Effector memory CD4-positive, alpha-beta T cell (primary cell): ENCODE results near the gene IGF2.

Experiments
- DNase-seq, 3 donors: peaks; one replicate each; pipeline ENCODE4 v3.0.0-alpha.2; 2020
- H3K27ac ChIP-seq: 2 replicates; pipeline ENCODE4 v1.7.0; 2013; ENCODE audit warnings: mild to moderate bottlenecking, low read length, moderate library complexity; ENCODE audit not compliant: insufficient read depth, poor library complexity, severe bottlenecking
- H3K27me3 ChIP-seq: replicated peaks from 2 replicates; pipeline ENCODE4 v1.7.0; 2013; ENCODE audit warnings: mild to moderate bottlenecking, low read length; ENCODE audit not compliant: insufficient read depth, control insufficient read depth, poor library complexity, severe bottlenecking
- H3K36me3 ChIP-seq: 2 replicates; pipeline ENCODE4 v1.7.0; 2013; ENCODE audit warnings: mild to moderate bottlenecking, low read length, moderate library complexity; ENCODE audit not compliant: control insufficient read depth, insufficient read depth
- H3K4me1 ChIP-seq: 2 replicates; pipeline ENCODE4 v1.7.0; 2013; ENCODE audit warnings: low read length, mild to moderate bottlenecking; ENCODE audit not compliant: control insufficient read depth, insufficient read depth, poor library complexity, severe bottlenecking
- H3K4me3 ChIP-seq: 2 replicates; pipeline ENCODE4 v1.7.0; 2013; ENCODE audit warnings: low read length, low read depth, mild to moderate bottlenecking; ENCODE audit not compliant: insufficient read depth, poor library complexity, severe bottlenecking
- H3K9me3 ChIP-seq: 2 replicates; pipeline ENCODE4 v1.7.0; 2013; ENCODE audit warnings: mild to moderate bottlenecking, low read length, moderate library complexity; ENCODE audit not compliant: control insufficient read depth

IGF2 gene

GRCh38 chr11:2102883-2103213 lies 36.3 kb downstream of the IGF2 start:
- Histone ChIP-seq H3K27me3 (no peaks in the 10 kb centered on the region), H3K4me3 (no peak overlapping the region), H3K9me3 (no peaks in the 10 kb centered on the region), H3K36me3 (no peaks in the 10 kb centered on the region), H3K27ac (no peak overlapping the region), H3K4me1 (no peaks in the 10 kb centered on the region)
- no peak for DNase-seq

GRCh38 chr11:2102132-2102882 lies 36.9 kb downstream of the IGF2 start:
- H3K36me3 ChIP-seq: no peaks in the 10 kb centered on the region
- no peak overlapping the region for H3K4me3 ChIP-seq
- no peak for DNase-seq
- no peaks in the 10 kb centered on the region for H3K27me3 ChIP-seq
- H3K4me1 ChIP-seq: no peaks in the 10 kb centered on the region
- H3K9me3 ChIP-seq: no peaks in the 10 kb centered on the region
- no peak overlapping the region for H3K27ac ChIP-seq

DNA sequence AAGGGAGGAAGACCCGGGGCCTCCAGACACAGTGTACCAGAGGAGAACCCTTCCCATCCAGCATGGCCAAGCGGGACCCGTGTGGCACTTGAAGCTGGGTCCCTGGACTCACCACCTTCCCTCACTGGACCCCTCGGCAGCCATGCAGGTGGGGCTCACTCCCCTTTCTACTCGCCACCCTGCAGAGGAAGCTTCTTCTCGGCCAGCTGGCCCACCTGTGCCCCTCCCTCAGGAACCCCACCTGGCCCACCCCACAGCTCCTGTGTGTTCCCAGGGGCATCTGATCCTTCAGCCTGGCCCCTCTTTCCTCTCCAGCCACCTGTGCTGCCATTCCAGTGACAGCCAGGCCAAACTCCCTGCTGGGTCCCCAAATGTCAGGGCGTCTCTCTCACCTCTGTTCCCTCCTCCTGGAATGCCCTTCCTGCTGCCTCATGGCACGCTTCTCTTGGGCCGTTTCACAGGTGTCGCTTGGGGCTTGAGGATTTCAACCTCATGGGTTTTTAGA lies 38.0 kb downstream of the IGF2 start:
- no peak overlapping the region for H3K4me3 ChIP-seq
- H3K27ac ChIP-seq: no peak overlapping the region
- no peaks in the 10 kb centered on the region for H3K36me3 ChIP-seq
- no peaks in the 10 kb centered on the region for H3K4me1 ChIP-seq
- H3K9me3 ChIP-seq: no peaks in the 10 kb centered on the region
- DNase-seq: no peak
- no peaks in the 10 kb centered on the region for H3K27me3 ChIP-seq

DNA sequence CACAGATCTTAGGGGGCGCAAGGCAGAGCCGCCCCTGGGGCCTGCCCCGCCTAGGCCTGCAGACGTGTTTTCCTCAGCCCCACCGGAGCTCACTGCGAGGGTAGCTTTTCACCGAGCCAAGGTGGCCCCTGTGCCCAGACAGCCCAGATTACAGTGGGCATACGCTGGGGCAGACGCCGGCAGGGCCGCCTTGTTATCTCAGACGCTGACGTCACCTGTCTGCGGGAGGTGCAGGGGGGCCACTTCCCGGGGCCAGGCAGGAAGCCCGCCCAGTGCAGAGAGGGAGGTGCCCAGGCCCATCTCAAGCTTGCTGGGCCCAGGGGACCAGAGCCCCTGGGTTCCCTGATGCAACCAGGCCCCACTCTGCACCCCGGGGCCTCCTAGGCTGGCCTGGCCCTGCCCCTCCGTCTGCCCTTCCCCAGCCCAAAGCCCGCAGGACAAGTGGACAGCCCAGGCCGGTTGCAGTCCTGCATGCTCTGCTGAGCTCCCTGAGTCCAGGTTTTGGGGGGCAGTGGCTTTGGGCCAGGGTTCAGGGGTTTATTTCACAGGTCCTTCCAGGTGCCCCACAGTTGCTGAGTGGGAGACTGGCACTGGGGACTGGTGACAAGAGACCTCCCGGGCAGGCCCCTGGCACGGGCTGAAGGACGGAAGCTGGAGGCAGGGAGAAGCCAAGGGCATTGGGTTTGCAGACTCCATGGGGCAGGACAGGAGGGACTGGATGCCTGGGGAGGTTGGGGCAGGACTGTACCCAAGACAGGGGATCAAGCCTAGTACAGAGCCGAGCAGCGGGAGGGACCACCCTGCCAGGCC lies 38.6 kb downstream of the IGF2 start:
- no peaks in the 10 kb centered on the region for H3K9me3 ChIP-seq
- no peak for DNase-seq
- no peaks in the 10 kb centered on the region for H3K36me3 ChIP-seq
- no peaks in the 10 kb centered on the region for H3K4me1 ChIP-seq
- H3K27me3 ChIP-seq: no peaks in the 10 kb centered on the region
- H3K4me3 ChIP-seq: no peak overlapping the region
- H3K27ac ChIP-seq: no peak overlapping the region

- Histone ChIP-seq H3K9me3 (no peaks in the 10 kb centered on the region), H3K4me3 (no peak overlapping the region), H3K27ac (no peak overlapping the region), H3K27me3 (no peaks in the 10 kb centered on the region), H3K36me3 (no peaks in the 10 kb centered on the region), H3K4me1 (no peaks in the 10 kb centered on the region)
- DNase-seq: no peak
Observed at GRCh38 chr11:2099516-2100349, 39.5 kb downstream of the IGF2 start.

DNA sequence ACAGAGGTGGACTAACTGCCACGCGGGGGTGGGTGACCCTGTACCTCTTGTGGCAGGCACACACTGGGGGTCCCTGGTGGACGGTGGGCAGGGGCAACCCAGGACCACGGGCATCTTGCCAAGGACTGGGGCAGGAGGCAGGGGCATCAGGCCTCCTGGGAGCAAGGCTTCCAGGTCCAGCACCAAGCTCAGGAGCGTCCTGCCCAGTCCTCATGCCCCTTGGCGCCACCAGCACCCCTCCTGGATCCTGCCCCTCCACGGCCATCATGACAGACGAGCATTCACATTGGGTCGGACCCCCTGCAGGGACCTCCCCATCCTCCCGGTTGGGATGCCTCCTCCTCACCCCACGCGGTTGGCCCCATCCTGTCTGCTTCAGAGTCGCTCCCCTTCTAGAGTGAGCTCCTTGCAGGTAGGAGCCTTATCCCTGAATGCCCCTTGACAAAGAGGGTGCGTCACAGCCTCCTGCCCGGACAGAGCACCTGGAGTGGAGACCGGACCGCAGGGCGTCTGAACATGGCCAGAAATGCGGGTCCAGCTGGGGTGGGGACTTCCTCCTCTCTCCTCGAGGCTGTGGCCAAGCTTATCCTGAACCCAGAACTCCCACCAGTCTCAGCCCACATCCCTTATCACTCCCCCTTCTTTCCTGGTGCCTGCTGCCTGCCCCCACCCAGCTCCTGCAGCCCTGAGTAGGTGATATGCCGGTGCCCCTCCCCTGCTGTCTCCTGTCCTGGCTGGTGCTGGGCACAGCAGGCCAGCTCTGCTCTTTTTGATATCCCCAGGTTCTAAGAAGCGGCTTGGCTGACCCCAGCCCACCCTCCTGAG lies 40.3 kb downstream of the IGF2 start:
- no peaks in the 10 kb centered on the region for H3K27me3 ChIP-seq

GRCh38 chr11:2097998-2098690 lies 41.0 kb downstream of the IGF2 start:
- H3K27me3 ChIP-seq: no peaks in the 10 kb centered on the region
- no peak overlapping the region for H3K4me3 ChIP-seq
- H3K27ac ChIP-seq: no peak overlapping the region
- peaks cover 5% of the 10 kb centered on the region for H3K4me1 ChIP-seq
- no peak for DNase-seq
- H3K36me3 ChIP-seq: no peaks in the 10 kb centered on the region
- H3K9me3 ChIP-seq: no peaks in the 10 kb centered on the region

More for the DNA sequence above, 40.3 kb downstream of the IGF2 start:
- H3K4me3 ChIP-seq: no peak overlapping the region
- DNase-seq: no peak
- no peaks in the 10 kb centered on the region for H3K4me1 ChIP-seq
- no peak overlapping the region for H3K27ac ChIP-seq
- H3K9me3 ChIP-seq: no peaks in the 10 kb centered on the region
- no peaks in the 10 kb centered on the region for H3K36me3 ChIP-seq

- Histone ChIP-seq H3K4me1 (peaks cover 12% of the 10 kb centered on the region), H3K9me3 (no peaks in the 10 kb centered on the region), H3K27ac (no peak overlapping the region), H3K36me3 (no peaks in the 10 kb centered on the region), H3K4me3 (no peak overlapping the region), H3K27me3 (no peaks in the 10 kb centered on the region)
- no peak for DNase-seq
Observed at GRCh38 chr11:2097356-2097997, 41.7 kb downstream of the IGF2 start.
